ENCODE data around the gene PTCH1. TPM values are rescaled to one million over a fixed set of nuclear protein-coding genes. Genes with fewer than 3 reads are reported as not detected.

PTCH1 gene
- polyA plus RNA-seq, 1 donor (not counting 4 experiments of a cell fraction or from before 2014, with no cell fraction given) = 1.7 TPM

DNA sequence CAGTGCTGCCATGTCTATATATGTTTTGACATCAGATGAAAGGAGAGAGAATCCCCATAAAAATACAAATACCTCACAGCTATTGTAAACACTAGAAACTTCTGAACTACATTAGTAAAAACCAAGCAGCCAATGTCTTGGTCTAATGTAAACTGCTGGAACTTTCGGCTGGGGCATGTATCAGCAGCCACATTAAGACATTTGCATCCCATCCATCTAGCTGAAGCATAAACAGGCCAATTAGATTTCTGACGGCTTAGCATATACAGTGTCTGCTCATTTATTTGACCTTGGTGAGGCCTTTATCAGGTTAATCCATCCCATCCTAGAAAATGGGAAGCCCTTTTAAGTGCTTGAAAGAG, 65.7 kb downstream of the PTCH1 start:
- H3K27me3 ChIP-seq (ENCODE audit: control insufficient read depth, extremely low read depth, insufficient read depth, low read length) = no peaks in the 10 kb centered on the region
- TF ChIP-seq CTCF (optimal IDR thresholded peaks at IDR 0.05 in 1 of 3, IDR thresholded peaks at IDR 0.05 in 1 of 3, conservative IDR thresholded peaks at IDR 0.05 in 1 of 3; ENCODE audit: extremely low read depth in 1 of 3, insufficient read depth in 2 of 3, low read length in 3 of 3) (no peak), EZH2 (IDR thresholded peaks at IDR 0.05; ENCODE audit: low read length) (no peak)
- no peaks in the 10 kb centered on the region for H3K9me3 ChIP-seq (ENCODE audit: control insufficient read depth, low read depth, low read length)
- DNase-seq (ENCODE audit: low read depth, low spot score) (no peak), FAIRE-seq (no peak)
- H3K36me3 ChIP-seq (ENCODE audit: control insufficient read depth in 2 of 2, extremely low read depth in 1 of 2, insufficient read depth in 2 of 2, low read length in 2 of 2) = peaks cover 0 to 8% of the 10 kb centered on the region in 2 experiments
- H3K4me1 ChIP-seq (ENCODE audit: control insufficient read depth, extremely low read depth, insufficient read depth, low read length) = no peaks in the 10 kb centered on the region
- no peaks in the 10 kb centered on the region for H4K20me1 ChIP-seq (ENCODE audit: control insufficient read depth, extremely low read depth, insufficient read depth, low read length)
- no peak overlapping the region for H3K9ac ChIP-seq (ENCODE audit: control insufficient read depth, extremely low read depth, insufficient read depth, low read length)
- dilution Hi-C loops (cut with MboI; ENCODE audit: extremely low pct_ligation_motif_present, low sequenced_read_pairs) = no loop called here
- no peak overlapping the region for H3K4me3 ChIP-seq (ENCODE audit: control insufficient read depth in 2 of 3, extremely low read depth in 1 of 3, insufficient read depth in 2 of 3, low read depth in 1 of 3, low read length in 3 of 3)
- H3K27ac ChIP-seq (ENCODE audit: control insufficient read depth, insufficient read depth, low read length) = no peak overlapping the region
- no peaks in the 10 kb centered on the region for H3K9me1 ChIP-seq (ENCODE audit: control insufficient read depth, extremely low read depth, insufficient read depth, low read length)
- H3K4me2 ChIP-seq (ENCODE audit: control insufficient read depth, extremely low read depth, insufficient read depth, low read depth, low read length) = no peak overlapping the region
- no peak overlapping the region for H2AFZ ChIP-seq (ENCODE audit: control insufficient read depth, low read length)
- no peaks in the 10 kb centered on the region for H3K79me2 ChIP-seq (ENCODE audit: control insufficient read depth, insufficient read depth, low read length)

- Histone ChIP-seq H3K9me1 (ENCODE audit: control insufficient read depth, extremely low read depth, insufficient read depth, low read length) (no peaks in the 10 kb centered on the region), H3K4me2 (ENCODE audit: control insufficient read depth, extremely low read depth, insufficient read depth, low read depth, low read length) (no peak overlapping the region), H3K27me3 (ENCODE audit: control insufficient read depth, extremely low read depth, insufficient read depth, low read length) (no peaks in the 10 kb centered on the region), H2AFZ (ENCODE audit: control insufficient read depth, low read length) (no peak overlapping the region), H3K36me3 (ENCODE audit: control insufficient read depth in 2 of 2, extremely low read depth in 1 of 2, insufficient read depth in 2 of 2, low read length in 2 of 2) (peaks cover 0 to 7% of the 10 kb centered on the region in 2 experiments), H4K20me1 (ENCODE audit: control insufficient read depth, extremely low read depth, insufficient read depth, low read length) (no peaks in the 10 kb centered on the region), H3K9me3 (ENCODE audit: control insufficient read depth, low read depth, low read length) (no peaks in the 10 kb centered on the region), H3K27ac (ENCODE audit: control insufficient read depth, insufficient read depth, low read length) (no peak overlapping the region), H3K79me2 (ENCODE audit: control insufficient read depth, insufficient read depth, low read length) (no peaks in the 10 kb centered on the region), H3K9ac (ENCODE audit: control insufficient read depth, extremely low read depth, insufficient read depth, low read length) (no peak overlapping the region), H3K4me3 (ENCODE audit: control insufficient read depth in 2 of 3, extremely low read depth in 1 of 3, insufficient read depth in 2 of 3, low read depth in 1 of 3, low read length in 3 of 3) (no peak overlapping the region), H3K4me1 (ENCODE audit: control insufficient read depth, extremely low read depth, insufficient read depth, low read length) (no peaks in the 10 kb centered on the region)
- FAIRE-seq = no peak
- no peak for DNase-seq (ENCODE audit: low read depth, low spot score)
- dilution Hi-C loops (cut with MboI; ENCODE audit: extremely low pct_ligation_motif_present, low sequenced_read_pairs) = no loop called here
- TF ChIP-seq EZH2 (IDR thresholded peaks at IDR 0.05; ENCODE audit: low read length) = no peak
- TF ChIP-seq CTCF (optimal IDR thresholded peaks at IDR 0.05 in 1 of 3, IDR thresholded peaks at IDR 0.05 in 1 of 3, conservative IDR thresholded peaks at IDR 0.05 in 1 of 3; ENCODE audit: extremely low read depth in 1 of 3, insufficient read depth in 2 of 3, low read length in 3 of 3) = no peak
Observed at GRCh38 chr9:95450171-95451064, 66.4 kb downstream of the PTCH1 start.

Data from keratinocyte (primary cell).